ENCODE measurements around the gene SNX3. TPM values are rescaled to one million over a fixed set of nuclear protein-coding genes. Genes with fewer than 3 reads are reported as not detected.

Gene SNX3
- total RNA-seq, 2 experiments from 2014 or later: 72.9 to 88.6 TPM

- no peak overlapping the region for H3K4me3 ChIP-seq (ENCODE audit: low read depth, low read length, poor library complexity, severe bottlenecking)
- BruUV-seq (replicated peaks): no TSS peak
- ChIA-PET CTCF (ENCODE audit: unreplicated experiment) (no interaction called here), POLR2A (interaction anchor here (1.1 kb wide), 1 partner anchor 8 kb away, joined by 4 read pairs; no protein-coding TSS in a partner anchor)
- H3K36me3 ChIP-seq (ENCODE audit: insufficient read depth, low read length): no peaks in the 10 kb centered on the region
- no peak overlapping the region for H3K4me2 ChIP-seq (ENCODE audit: low read length)
- H3K27ac ChIP-seq (ENCODE audit: low read depth, low read length, poor library complexity, severe bottlenecking): no peak overlapping the region
- H3K9me3 ChIP-seq (ENCODE audit: low read length): no peaks in the 10 kb centered on the region
- no peak for TF ChIP-seq EZH2phosphoT487 (IDR thresholded peaks at IDR 0.05; ENCODE audit: borderline replicate concordance, low read depth, low read length)
- TF ChIP-seq, protein P1, sequence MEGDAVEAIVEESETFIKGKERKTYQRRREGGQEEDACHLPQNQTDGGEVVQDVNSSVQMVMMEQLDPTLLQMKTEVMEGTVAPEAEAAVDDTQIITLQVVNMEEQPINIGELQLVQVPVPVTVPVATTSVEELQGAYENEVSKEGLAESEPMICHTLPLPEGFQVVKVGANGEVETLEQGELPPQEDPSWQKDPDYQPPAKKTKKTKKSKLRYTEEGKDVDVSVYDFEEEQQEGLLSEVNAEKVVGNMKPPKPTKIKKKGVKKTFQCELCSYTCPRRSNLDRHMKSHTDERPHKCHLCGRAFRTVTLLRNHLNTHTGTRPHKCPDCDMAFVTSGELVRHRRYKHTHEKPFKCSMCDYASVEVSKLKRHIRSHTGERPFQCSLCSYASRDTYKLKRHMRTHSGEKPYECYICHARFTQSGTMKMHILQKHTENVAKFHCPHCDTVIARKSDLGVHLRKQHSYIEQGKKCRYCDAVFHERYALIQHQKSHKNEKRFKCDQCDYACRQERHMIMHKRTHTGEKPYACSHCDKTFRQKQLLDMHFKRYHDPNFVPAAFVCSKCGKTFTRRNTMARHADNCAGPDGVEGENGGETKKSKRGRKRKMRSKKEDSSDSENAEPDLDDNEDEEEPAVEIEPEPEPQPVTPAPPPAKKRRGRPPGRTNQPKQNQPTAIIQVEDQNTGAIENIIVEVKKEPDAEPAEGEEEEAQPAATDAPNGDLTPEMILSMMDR (conservative IDR thresholded peaks at IDR 0.05; ENCODE audit: low read length): no peak
- H3K79me2 ChIP-seq (ENCODE audit: insufficient read depth, low read depth, low read length): no peaks in the 10 kb centered on the region
- peaks cover 6% of the 10 kb centered on the region; the same call in 1 of the 2 replicates for H4K20me1 ChIP-seq (ENCODE audit: insufficient read depth, low read length)
- DNase-seq (ENCODE audit: low spot score): no peak
- H2AFZ ChIP-seq (ENCODE audit: low read length): no peak overlapping the region
- peaks cover 3% of the 10 kb centered on the region for H3K4me1 ChIP-seq (ENCODE audit: insufficient read depth, low read length, poor library complexity, severe bottlenecking)
- no peaks in the 10 kb centered on the region for H3K9me2 ChIP-seq (ENCODE audit: insufficient read depth, low read length)
- intact Hi-C loops (cut with micrococcal nuclease; ENCODE audit: unreplicated experiment): no loop called here
Measured at GRCh38 chr6:108161724-108162282, 99.0 kb downstream of the SNX3 start.

Small RNAs within 50 kb of the gene (small RNA-seq; reads per million reads assigned to genes)
- gene RNA5SP212 (not detected), gene RNU6-1144P (not detected), gene Z98742.2 (not detected)

Other genes starting within 250 kb of the SNX3 start
- gene OSTM1, start 186.3 kb downstream of the SNX3 start, total RNA-seq (2014; rRNA removed; shearing (Covaris generic)): 10.5 and 11.4 TPM in 2 replicates
- gene OSTM1, start 186.3 kb downstream of the SNX3 start, total RNA-seq (2022): 19.1 and 22.6 TPM in 2 replicates
- not detected in 2 replicates for gene NR2E1, start 95.0 kb downstream of the SNX3 start, total RNA-seq (2014; rRNA removed; shearing (Covaris generic))
- not detected in 2 replicates for gene NR2E1, start 95.0 kb downstream of the SNX3 start, total RNA-seq (2022)
- gene AFG1L, start 34.0 kb upstream of the SNX3 start, total RNA-seq (2014; rRNA removed; shearing (Covaris generic)): 9.0 and 9.8 TPM in 2 replicates
- gene AFG1L, start 34.0 kb upstream of the SNX3 start, total RNA-seq (2022): 8.9 and 11.5 TPM in 2 replicates